K562 (cell line): ENCODE data around the gene BAG5.

Source experiments
- ESRRB ChIP-seq: fragments of 250-450 bp; sonication (Bioruptor Pico); IDR thresholded peaks from 2 replicates; pipeline ENCODE4 v1.5.0; 2020; ENCODE audit warnings: mild to moderate bottlenecking, moderate library complexity, borderline replicate concordance
- MIER1 ChIP-seq: fragments of 450-650 bp; IDR thresholded peaks from 2 replicates; pipeline ENCODE4 v1.6.1; 2016; ENCODE audit warnings: antibody characterized with exemption, mild to moderate bottlenecking, low read depth
- RAD21 ChIP-seq, 2 experiments: fragments of 250-450 bp in 1 of 2; fragments of 450-650 bp in 1 of 2; sonication (Bioruptor Pico) in 1 of 2; formaldehyde crosslinking in 1 of 2; IDR thresholded peaks in 1 of 2; conservative IDR thresholded peaks in 1 of 2; 2 replicates each; pipeline versions ENCODE4 v1.4.0 to v1.8.0; 2020 to 2022; ENCODE audit warnings: mild to moderate bottlenecking in 2 of 2, moderate library complexity in 1 of 2
- SP1 ChIP-seq: sonication (generic); formaldehyde crosslinking; IDR thresholded peaks from 2 replicates; pipeline ENCODE4 v1.8.1; 2022; ENCODE audit warnings: mild to moderate bottlenecking, missing genetic modification reagents
- ZNF143 ChIP-seq: sonication (generic); formaldehyde crosslinking; IDR thresholded peaks from 2 replicates; pipeline ENCODE4 v1.9.0; 2022; ENCODE audit warnings: mild to moderate bottlenecking, missing genetic modification reagents
- TF ChIP-seq, protein P1 (sequence below), 2 experiments: fragments of 450-650 bp in 1 of 2; sonication (generic) in 1 of 2; formaldehyde crosslinking in 1 of 2; IDR thresholded peaks in 1 of 2; conservative IDR thresholded peaks in 1 of 2; 2 replicates each; pipeline versions ENCODE4 v1.6.1 to v1.8.1; 2016 to 2023; ENCODE audit warnings: mild to moderate bottlenecking in 2 of 2, moderate library complexity in 2 of 2, inconsistent platforms in 1 of 2, missing genetic modification reagents in 1 of 2

DNA sequence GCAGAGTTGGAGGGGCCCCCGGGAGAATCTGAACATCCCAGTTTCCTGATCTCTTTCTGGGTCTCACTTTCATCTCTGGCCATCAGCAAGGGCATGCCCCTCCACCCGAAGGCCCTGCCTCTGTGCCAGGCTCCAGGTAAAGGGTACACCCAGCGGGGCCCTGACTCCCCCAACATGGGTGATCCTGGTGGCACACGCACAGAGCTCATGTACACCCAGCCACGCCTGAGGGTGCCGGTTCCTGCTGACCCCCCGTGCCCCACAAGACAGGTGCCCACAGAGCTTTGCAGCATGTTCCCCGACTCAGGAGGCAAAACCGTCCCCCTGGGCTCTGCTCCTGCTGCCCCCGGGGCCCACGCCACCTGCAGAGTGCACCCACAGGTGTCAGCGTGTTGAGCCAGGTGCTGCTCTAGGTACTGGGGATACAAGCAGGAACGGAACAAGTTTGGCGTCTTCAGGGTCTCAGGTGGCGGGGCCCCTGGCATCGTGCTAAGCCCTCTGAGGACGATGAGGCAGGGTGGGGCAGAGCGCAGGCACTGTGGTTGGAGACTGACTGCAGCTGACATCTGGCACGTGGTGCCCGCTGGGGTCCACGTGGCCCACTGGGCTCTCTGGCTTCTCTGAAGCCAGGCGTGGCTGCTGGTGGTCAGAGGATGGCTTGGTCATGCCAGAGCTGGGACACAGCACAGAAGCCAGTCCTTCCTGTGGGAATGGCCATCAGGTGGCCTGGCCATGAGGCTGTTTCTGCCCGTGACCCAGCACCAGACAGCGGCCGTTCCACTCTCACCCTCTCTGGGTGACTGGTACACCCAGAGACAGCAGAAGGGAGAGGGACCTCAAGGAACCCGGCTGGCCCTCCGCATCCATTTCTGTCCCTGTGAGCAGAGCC lies 13.8 kb downstream of the BAG5 start:
- TF ChIP-seq ESRRB (CRISPR knock-in tag) (no peak), SP1 (CRISPR knock-in tag) (no peak), MIER1 (no peak), RAD21 (CRISPR knock-in tag; conservative IDR thresholded peaks at IDR 0.05 in 1 of 2, IDR thresholded peaks at IDR 0.05 in 1 of 2) (no peak), ZNF143 (CRISPR knock-in tag) (no peak)
- TF ChIP-seq, protein P1, sequence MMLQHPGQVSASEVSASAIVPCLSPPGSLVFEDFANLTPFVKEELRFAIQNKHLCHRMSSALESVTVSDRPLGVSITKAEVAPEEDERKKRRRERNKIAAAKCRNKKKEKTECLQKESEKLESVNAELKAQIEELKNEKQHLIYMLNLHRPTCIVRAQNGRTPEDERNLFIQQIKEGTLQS (IDR thresholded peaks at IDR 0.05): no peak
- TF ChIP-seq, protein P1 (CRISPR knock-in tag; conservative IDR thresholded peaks at IDR 0.05): no peak
